Activated naive CD8-positive, alpha-beta T cell treated with anti-CD3 and anti-CD28 coated beads, Interleukin-2, amount 10 ng/mL, durations not matched to agents 7 days and 5 days (primary cell): Measurements from ENCODE around the gene ISOC1. TPM values are rescaled to one million over a fixed set of nuclear protein-coding genes. Genes with fewer than 3 reads are reported as not detected.

Experiments used
- ATAC-seq: fragments of 150-1000 bp; cut with Tn5 transposase; one replicate; pipeline ENCODE4 v1.10.0; 2021; ENCODE audit warnings: low read depth, moderate library complexity
- POLR2A ChIA-PET: fragments of 350-600 bp; sonication (Branson Sonifier 250); formaldehyde crosslinking; loops from one replicate; lab custom pipeline; 2021; ENCODE audit warnings: antibody characterized with exemption; lab: Charles Lee
- DNase-seq: peaks from one replicate; pipeline ENCODE4 v3.0.0; 2021
- H3K27ac Mint-ChIP-seq: one replicate; pipeline ENCODE4 v1.8.0; 2022; ENCODE audit warnings: mild to moderate bottlenecking, mixed read lengths
- H3K27me3 Mint-ChIP-seq: one replicate; pipeline ENCODE4 v1.8.0; 2022; ENCODE audit warnings: mild to moderate bottlenecking, moderate library complexity, mixed read lengths
- H3K36me3 Mint-ChIP-seq: one replicate; pipeline ENCODE4 v1.8.0; 2021; ENCODE audit warnings: mild to moderate bottlenecking, mixed read lengths
- H3K4me1 Mint-ChIP-seq: one replicate; pipeline ENCODE4 v1.8.0; 2021; ENCODE audit warnings: mixed read lengths
- H3K4me3 Mint-ChIP-seq: one replicate; pipeline ENCODE4 v1.8.0; 2022; ENCODE audit warnings: mild to moderate bottlenecking, moderate library complexity, mixed read lengths
- H3K9me3 Mint-ChIP-seq: one replicate; pipeline ENCODE4 v1.8.0; 2021; ENCODE audit warnings: mixed read lengths
- microRNA-seq: library from miRNA; unstranded; fragments of <30 nt; microRNA quantifications from one replicate; pipeline ENCODE4 v1.2.0, GENCODE V29; 2022
- total RNA-seq, 2 experiments: library from RNA; stranded (reverse); gene quantifications; one replicate each; pipeline ENCODE4 v1.2.3, GENCODE V29; 2021

ISOC1 gene
- total RNA-seq, 2 experiments from 2014 or later = 14.5 to 16.2 TPM

- DNase-seq = no peak
- no peaks in the 10 kb centered on the region for H3K27me3 Mint-ChIP-seq
- H3K36me3 Mint-ChIP-seq = no peaks in the 10 kb centered on the region
- no peak overlapping the region for H3K27ac Mint-ChIP-seq
- no peak overlapping the region for H3K4me3 Mint-ChIP-seq
- no peak for ATAC-seq
- peaks cover 10% of the 10 kb centered on the region for H3K4me1 Mint-ChIP-seq
- POLR2A ChIA-PET = no interaction called here
- no peaks in the 10 kb centered on the region for H3K9me3 Mint-ChIP-seq
Observed at GRCh38 chr5:129122560-129122959, 28.0 kb downstream of the ISOC1 start.

- no peak overlapping the region for H3K27ac Mint-ChIP-seq
- DNase-seq (no peak), ATAC-seq (no peak)
- POLR2A ChIA-PET = no interaction called here
- H3K4me1 Mint-ChIP-seq = peaks cover 10% of the 10 kb centered on the region
- H3K4me3 Mint-ChIP-seq = no peak overlapping the region
- H3K9me3 Mint-ChIP-seq = no peaks in the 10 kb centered on the region
- no peaks in the 10 kb centered on the region for H3K27me3 Mint-ChIP-seq
- H3K36me3 Mint-ChIP-seq = no peaks in the 10 kb centered on the region
Observed at GRCh38 chr5:129124608-129125007, 30.1 kb downstream of the ISOC1 start.

- no peaks in the 10 kb centered on the region for H3K27me3 Mint-ChIP-seq
- no peaks in the 10 kb centered on the region for H3K36me3 Mint-ChIP-seq
- no peaks in the 10 kb centered on the region for H3K9me3 Mint-ChIP-seq
- no peak for DNase-seq
- H3K4me1 Mint-ChIP-seq = peaks cover 10% of the 10 kb centered on the region
- H3K27ac Mint-ChIP-seq = peak overlapping the region; percentile 81
- POLR2A ChIA-PET = interaction anchor here (0.6 to 1.6 kb wide), 2 partner anchors 31 to 1751 kb away, joined by 3 to 18 read pairs; partner anchors contain the start of gene ISOC1
- ATAC-seq = peak; percentile 50
- H3K4me3 Mint-ChIP-seq = peak overlapping the region; percentile 62
Observed at GRCh38 chr5:129125819-129126218, 31.3 kb downstream of the ISOC1 start.

- no peak for DNase-seq
- H3K9me3 Mint-ChIP-seq = no peaks in the 10 kb centered on the region
- no peak overlapping the region for H3K27ac Mint-ChIP-seq
- ATAC-seq = no peak
- no peak overlapping the region for H3K4me3 Mint-ChIP-seq
- no peaks in the 10 kb centered on the region for H3K36me3 Mint-ChIP-seq
- H3K4me1 Mint-ChIP-seq = no peaks in the 10 kb centered on the region
- peaks cover 2% of the 10 kb centered on the region for H3K27me3 Mint-ChIP-seq
- POLR2A ChIA-PET = no interaction called here
Observed at GRCh38 chr5:129133553-129133952, 39.0 kb downstream of the ISOC1 start.

- DNase-seq (no peak), ATAC-seq (no peak)
- Mint-ChIP-seq H3K9me3 (no peaks in the 10 kb centered on the region), H3K4me1 (no peaks in the 10 kb centered on the region), H3K36me3 (no peaks in the 10 kb centered on the region), H3K27ac (no peak overlapping the region), H3K27me3 (peaks cover 2% of the 10 kb centered on the region), H3K4me3 (no peak overlapping the region)
- POLR2A ChIA-PET = no interaction called here
Observed at GRCh38 chr5:129135633-129136032, 41.1 kb downstream of the ISOC1 start.

DNA sequence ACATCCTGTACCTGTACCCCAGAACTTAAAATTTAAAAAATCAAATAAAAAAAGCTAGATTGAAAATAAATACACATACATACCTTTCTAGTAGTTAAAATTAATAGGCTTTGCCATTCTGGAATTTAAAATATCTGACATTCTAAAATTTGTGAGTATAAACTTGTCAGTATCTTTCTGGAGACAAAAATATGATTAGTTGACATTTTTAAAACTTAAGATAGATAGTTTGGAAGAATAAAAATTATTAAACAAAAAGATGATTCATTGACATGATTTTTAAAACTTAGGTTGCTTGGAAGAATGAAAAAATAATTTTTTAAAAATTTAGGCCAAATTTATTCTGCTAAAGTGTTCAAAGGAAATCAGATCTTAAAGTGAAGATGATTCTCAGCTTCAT lies 43.1 kb downstream of the ISOC1 start:
- no peak overlapping the region for H3K27ac Mint-ChIP-seq
- DNase-seq (no peak), ATAC-seq (no peak)
- H3K27me3 Mint-ChIP-seq = no peaks in the 10 kb centered on the region
- POLR2A ChIA-PET = no interaction called here
- H3K4me3 Mint-ChIP-seq = no peak overlapping the region
- no peaks in the 10 kb centered on the region for H3K4me1 Mint-ChIP-seq
- H3K36me3 Mint-ChIP-seq = no peaks in the 10 kb centered on the region
- H3K9me3 Mint-ChIP-seq = no peaks in the 10 kb centered on the region

DNA sequence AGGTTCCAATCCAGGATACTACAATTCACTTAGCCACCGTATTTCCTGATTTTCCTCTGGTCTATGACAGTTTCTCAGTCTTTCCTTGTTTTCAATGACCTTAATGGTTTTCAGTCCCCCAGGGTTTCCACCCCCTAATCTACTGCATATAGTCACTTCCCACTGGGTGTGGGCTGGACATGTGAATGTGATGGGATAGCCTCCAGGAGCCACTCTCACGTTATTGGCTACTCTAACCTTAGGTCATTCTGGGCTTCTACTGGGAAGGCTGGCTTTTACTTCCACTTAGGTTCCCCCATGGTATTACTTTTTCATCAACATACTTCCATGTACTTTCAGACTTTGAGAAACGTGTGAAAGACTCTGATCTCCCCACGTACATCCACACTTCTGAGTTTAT lies 46.5 kb downstream of the ISOC1 start:
- no peaks in the 10 kb centered on the region for H3K4me1 Mint-ChIP-seq
- H3K36me3 Mint-ChIP-seq = no peaks in the 10 kb centered on the region
- DNase-seq = no peak
- POLR2A ChIA-PET = no interaction called here
- no peaks in the 10 kb centered on the region for H3K27me3 Mint-ChIP-seq
- H3K27ac Mint-ChIP-seq = no peak overlapping the region
- ATAC-seq = no peak
- H3K4me3 Mint-ChIP-seq = no peak overlapping the region
- no peaks in the 10 kb centered on the region for H3K9me3 Mint-ChIP-seq

DNA sequence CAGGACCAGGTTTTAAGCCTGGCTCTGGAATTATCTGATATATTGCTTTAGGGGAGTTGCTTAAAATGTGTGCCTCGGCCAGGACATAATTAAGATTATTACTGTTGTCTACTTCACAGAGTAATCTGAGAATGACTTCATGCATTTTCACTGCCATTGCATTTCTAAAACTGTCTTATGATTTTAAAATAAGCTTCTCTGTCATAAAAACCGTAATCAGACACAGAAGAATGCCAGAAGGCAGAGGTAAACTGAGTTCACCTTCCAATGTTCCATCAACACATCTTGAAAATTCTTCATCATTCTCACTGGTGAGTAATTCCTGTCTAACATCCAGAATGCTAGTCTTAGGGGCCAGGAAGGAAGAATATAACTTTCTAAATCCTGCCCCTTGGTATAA lies 47.1 kb downstream of the ISOC1 start:
- DNase-seq (no peak), ATAC-seq (no peak)
- Mint-ChIP-seq H3K9me3 (no peaks in the 10 kb centered on the region), H3K27ac (no peak overlapping the region), H3K36me3 (no peaks in the 10 kb centered on the region), H3K4me1 (no peaks in the 10 kb centered on the region), H3K27me3 (peaks cover 1% of the 10 kb centered on the region), H3K4me3 (no peak overlapping the region)
- POLR2A ChIA-PET = no interaction called here

DNA sequence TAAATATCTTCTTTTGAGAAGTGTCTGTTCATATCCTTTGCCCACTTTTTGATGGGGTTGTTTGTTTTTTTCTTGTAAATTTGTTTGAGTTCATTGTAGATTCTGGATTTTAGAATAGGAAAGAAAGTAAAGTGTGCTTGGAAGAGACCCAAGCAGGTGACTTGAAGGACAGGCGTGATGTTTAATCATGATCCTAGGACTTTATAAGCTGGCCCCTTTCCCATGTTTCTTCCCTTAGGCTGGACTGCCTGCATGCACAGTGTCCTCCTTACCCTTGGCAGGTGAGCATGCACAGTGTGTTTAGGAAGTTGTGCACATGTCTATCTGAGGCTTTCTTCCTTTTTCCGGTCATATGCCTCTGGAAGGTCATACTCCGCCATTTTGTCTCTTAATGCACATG lies 61.3 kb downstream of the ISOC1 start:
- no peaks in the 10 kb centered on the region for H3K36me3 Mint-ChIP-seq
- no peak overlapping the region for H3K27ac Mint-ChIP-seq
- no peaks in the 10 kb centered on the region for H3K4me1 Mint-ChIP-seq
- no peak for ATAC-seq
- no peak for DNase-seq
- H3K9me3 Mint-ChIP-seq = peaks cover 3% of the 10 kb centered on the region
- no peaks in the 10 kb centered on the region for H3K27me3 Mint-ChIP-seq
- H3K4me3 Mint-ChIP-seq = no peak overlapping the region
- POLR2A ChIA-PET = no interaction called here

GRCh38 chr5:129161830-129162229 lies 67.3 kb downstream of the ISOC1 start:
- Mint-ChIP-seq H3K27ac (no peak overlapping the region), H3K9me3 (peaks cover 17% of the 10 kb centered on the region), H3K4me3 (no peak overlapping the region), H3K27me3 (no peaks in the 10 kb centered on the region), H3K4me1 (no peaks in the 10 kb centered on the region), H3K36me3 (no peaks in the 10 kb centered on the region)
- ATAC-seq = no peak
- DNase-seq = no peak
- POLR2A ChIA-PET = no interaction called here

Small RNAs within 50 kb of the gene (microRNA-seq; reads per million reads assigned to microRNA genes)
- gene MIR4633 = not detected

Other genes starting within 250 kb of the ISOC1 start
- not detected for gene SLC27A6, start 129.3 kb upstream of the ISOC1 start, total RNA-seq